Amygdala (tissue), 56 donors: ENCODE results near the gene GPR152.
A peak's percentile ranks its signal among the peaks of the same experiment; 100 is the strongest.

Experiments
- DNase-seq, 56 donors: peaks; one replicate each; lab custom pipeline; 2025; lab: John Stamatoyannopoulos, UW

The GPR152 gene

GRCh38 chr11:67442504-67443404 is 9.8 kb downstream of the GPR152 start:
- no peak for DNase-seq

DNA sequence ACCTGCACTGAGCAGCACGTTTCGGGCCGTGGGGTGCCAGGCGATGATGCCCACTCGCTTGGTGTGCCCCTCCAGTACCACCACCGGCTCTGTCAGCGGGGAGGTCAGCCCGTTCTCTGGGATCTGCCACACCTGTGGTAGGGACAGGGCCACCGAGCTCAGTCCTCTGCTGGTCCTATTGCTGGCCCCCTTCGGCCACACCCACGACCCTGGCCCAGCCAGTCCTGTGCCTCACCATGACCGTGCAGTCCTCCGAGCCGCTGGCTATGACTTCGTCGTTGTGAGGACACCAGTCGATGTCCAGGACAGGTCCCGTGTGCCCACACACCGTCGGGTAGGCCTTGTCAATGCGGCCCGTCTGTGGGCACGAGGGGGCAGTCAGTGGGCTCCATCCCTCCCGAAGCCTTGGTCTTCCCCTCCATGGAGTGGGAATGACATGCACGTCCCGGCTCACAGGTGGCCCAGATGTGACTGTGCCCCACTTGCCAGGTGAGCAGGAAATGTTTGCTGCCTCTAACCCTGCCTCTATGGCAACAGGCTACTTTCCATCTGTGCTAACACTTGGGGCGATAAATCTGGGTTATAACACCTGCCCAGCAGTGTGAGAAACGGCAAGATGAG is 10.7 kb downstream of the GPR152 start:
- DNase-seq: no peak

DNA sequence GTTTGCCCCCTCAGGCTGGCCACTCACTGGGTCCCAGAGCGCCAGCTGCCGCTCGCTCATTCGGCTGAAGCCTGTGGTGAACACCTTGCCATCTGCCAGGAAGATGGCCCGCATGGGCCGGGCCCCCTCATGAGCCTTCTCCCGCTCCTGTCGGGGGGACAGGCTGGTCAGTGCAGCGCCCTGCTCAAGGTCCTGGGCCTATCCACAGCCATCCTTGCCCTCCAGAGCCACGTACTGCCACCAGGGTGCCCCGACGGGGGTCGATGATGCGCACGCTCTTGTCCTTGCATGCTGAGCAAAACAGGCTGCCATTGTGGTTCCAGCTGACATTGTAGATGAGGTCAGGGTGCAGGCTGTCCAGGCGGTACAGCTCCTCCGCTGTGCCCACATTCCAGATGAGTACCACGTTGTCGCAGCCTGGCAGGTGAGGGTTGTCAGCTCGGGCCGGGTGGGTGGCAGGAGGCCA is 11.4 kb downstream of the GPR152 start:
- DNase-seq: no peak

GRCh38 chr11:67440229-67441097 is 12.1 kb downstream of the GPR152 start:
- DNase-seq: no peak

GRCh38 chr11:67439321-67440228 is 13.0 kb downstream of the GPR152 start:
- peak in 11 of 56 donors; percentile 5 to 71 (median 37) for DNase-seq

DNA sequence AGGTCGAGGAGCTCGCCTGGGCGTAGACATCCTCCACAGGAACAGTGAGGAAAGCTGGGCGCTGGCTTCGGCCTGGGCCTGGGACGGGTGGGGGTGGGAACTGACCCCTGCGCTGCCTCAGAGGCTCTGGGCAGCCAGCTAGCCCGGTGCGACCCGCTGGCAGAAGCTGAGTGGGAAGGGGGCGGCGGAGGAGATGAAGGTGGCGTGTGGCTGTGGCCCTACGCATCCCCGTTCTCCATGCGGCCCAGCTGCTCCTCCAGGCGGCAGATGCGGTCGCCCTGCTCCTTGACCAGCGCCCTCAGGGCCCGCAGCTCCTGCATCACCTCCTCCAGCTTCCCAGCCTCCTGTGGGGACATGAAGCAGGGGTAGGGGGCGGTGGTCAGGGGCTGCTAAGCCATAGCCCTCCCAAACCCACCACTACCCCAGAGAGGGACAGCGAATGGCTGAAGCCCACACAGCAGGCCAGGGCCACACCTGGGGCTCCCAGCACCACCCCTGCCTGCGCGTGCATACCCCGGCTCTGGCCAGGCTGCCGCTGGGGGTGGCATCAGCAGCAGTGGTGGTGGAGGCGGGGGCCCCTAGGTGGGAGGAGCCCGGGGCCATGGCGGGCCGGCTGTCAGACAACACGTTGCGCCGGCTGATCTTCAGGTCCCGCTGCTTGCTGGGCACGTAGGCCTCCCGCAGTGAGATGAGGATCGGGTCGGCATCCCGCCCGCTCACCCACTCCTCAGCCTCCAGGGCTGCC is 14.2 kb downstream of the GPR152 start:
- no peak for DNase-seq

DNA sequence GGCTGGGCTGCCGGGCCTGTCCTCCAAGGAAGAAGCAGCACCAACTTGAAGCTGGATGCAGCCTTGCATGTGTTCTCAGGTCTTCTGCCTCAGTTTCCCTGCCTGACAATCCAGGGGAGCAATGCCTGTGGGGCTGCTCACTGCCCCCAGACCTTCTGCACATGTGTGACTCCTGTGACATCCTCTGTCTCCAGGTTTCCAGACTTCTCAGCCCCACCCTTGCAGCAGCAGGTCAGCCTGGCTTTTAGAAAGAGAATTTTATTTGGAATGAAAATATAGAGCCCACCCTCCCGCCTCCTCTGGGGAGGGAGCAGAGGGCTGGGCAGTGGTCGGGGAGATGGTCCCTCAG is 14.7 kb downstream of the GPR152 start:
- DNase-seq: no peak

- DNase-seq: no peak
These were observed 15.3 kb downstream of the GPR152 start, which contains the start of gene PTPRCAP for GRCh38 chr11:67437082-67437808. PTPRCAP (minus strand) TSS chr11:67437682; CDS start chr11:67437619, 63 bp downstream.

GRCh38 chr11:67436459-67437081 is 16.0 kb downstream of the GPR152 start:
- no peak for DNase-seq

GRCh38 chr11:67435727-67436458 is 16.6 kb downstream of the GPR152 start:
- no peak for DNase-seq

- DNase-seq: no peak
These were observed 17.4 kb downstream of the GPR152 start for GRCh38 chr11:67435031-67435726.

- DNase-seq: no peak
These were observed 18.1 kb downstream of the GPR152 start for GRCh38 chr11:67434395-67434881.

DNA sequence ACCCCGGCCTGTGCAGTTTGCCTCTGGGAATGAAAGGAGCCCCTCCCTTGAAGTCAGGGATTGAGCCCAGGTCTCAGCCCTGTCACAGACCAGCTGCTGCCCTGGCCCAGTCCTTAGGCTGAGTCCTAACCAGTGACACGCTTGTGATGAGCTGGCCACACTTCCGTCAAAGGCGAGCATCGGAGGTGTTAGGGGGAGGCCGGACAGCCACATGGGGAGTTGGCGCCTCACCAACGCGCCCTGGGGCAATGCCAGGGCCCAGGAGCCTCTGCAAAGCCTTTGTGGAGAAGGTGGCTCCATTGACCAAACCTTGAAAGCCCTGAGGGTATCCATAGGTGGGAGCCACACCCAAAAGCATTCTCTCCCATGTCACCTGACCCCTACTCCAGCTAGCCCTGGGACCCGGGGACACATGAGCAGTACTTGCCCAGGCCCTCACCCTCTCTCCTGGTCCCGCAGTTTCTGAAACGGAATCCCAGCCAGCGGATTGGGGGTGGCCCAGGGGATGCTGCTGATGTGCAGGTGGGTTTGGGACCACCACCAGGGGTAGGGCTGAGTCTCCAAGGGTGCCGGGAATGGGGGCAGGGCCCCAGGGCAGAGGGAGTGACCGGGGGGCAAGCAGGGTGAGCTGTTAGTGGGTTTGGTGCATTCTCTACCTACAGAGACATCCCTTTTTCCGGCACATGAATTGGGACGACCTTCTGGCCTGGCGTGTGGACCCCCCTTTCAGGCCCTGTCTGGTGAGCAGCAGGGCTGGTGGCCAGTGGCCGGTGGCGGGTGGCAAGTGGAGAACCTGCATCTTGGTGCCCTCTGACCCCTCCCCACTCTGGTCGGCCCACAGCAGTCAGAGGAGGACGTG is 18.8 kb downstream of the GPR152 start:
- DNase-seq: no peak

- DNase-seq: no peak
These were observed 19.7 kb downstream of the GPR152 start for GRCh38 chr11:67432655-67433349.
